Hepatocyte (in vitro differentiated cells): ENCODE data around the gene PHLPP1.

Experiments used
- CTCF ChIP-seq: fragments of 200-600 bp; sonication (generic); IDR thresholded peaks from 2 replicates; pipeline ENCODE4 v1.5.1; 2016; ENCODE audit warnings: antibody characterized with exemption, mild to moderate bottlenecking; ENCODE audit not compliant: poor library complexity
- EZH2phosphoT487 ChIP-seq: fragments of 200-600 bp; sonication (generic); IDR thresholded peaks from one replicate; pipeline ENCODE4 v1.6.1; 2018; ENCODE audit warnings: antibody characterized with exemption, mild to moderate bottlenecking, low read depth, moderate library complexity; ENCODE audit not compliant: unreplicated experiment, severe bottlenecking

DNA sequence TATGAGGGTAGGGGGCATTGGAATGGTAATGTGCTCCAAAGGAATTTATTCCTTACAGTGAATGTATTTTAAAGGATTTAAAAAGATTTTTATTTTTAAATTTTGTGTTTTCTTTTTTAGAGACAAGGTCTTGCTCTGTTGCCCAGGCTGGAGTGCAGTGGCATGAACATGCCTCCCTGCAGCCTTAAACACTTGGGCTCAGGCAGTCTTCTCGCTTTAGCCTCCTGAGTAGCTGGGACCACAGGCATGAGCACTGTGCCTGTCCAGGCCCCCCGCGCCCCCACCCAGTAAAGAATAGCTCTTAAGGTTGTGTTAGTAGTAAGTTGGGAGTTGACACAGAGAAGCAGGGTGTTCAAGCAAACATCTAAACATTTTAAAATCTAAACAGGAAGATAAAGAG, 36.6 kb downstream of the PHLPP1 start:
- TF ChIP-seq CTCF (no peak), EZH2phosphoT487 (no peak)
